Small intestine (tissue), 7 donors: ENCODE results near the gene ZSWIM1. TPM values are rescaled to one million over a fixed set of nuclear protein-coding genes. Genes with fewer than 3 reads are reported as not detected.

Experiments used
- DNase-seq, 2 donors: peaks; one replicate each; pipeline versions ENCODE4 v3.0.0 to v3.0.0-alpha.2; 2013
- FAIRE-seq: peaks from 2 replicates; lab custom pipeline; 2012; peaks lifted over from hg19 to GRCh38; lab: Jason Lieb, UNC
- H3K27ac ChIP-seq, 3 donors: one replicate each; pipeline ENCODE4 v1.5.1; 2013; ENCODE audit warnings: low read length in 2 of 3, mild to moderate bottlenecking in 2 of 3, control low read depth in 1 of 3, inconsistent platforms in 1 of 3, low read depth in 1 of 3, moderate library complexity in 1 of 3
- H3K27me3 ChIP-seq, 3 donors: one replicate each; pipeline ENCODE4 v1.6.1; 2013; ENCODE audit warnings: low read length in 3 of 3, inconsistent platforms in 1 of 3; ENCODE audit not compliant: control insufficient read depth in 3 of 3, insufficient read depth in 3 of 3
- H3K36me3 ChIP-seq, 3 donors: one replicate each; pipeline ENCODE4 v1.6.1; 2013; ENCODE audit warnings: low read length in 3 of 3, inconsistent platforms in 1 of 3, low read depth in 1 of 3, mild to moderate bottlenecking in 1 of 3, moderate library complexity in 1 of 3; ENCODE audit not compliant: control insufficient read depth in 3 of 3, insufficient read depth in 2 of 3
- H3K4me1 ChIP-seq, 3 donors: one replicate each; pipeline ENCODE4 v1.6.1; 2013; ENCODE audit warnings: low read length in 2 of 3, inconsistent platforms in 1 of 3, low read depth in 1 of 3, mild to moderate bottlenecking in 1 of 3, moderate library complexity in 1 of 3; ENCODE audit not compliant: control insufficient read depth in 3 of 3, insufficient read depth in 2 of 3
- H3K4me3 ChIP-seq, 3 donors: one replicate each; pipeline ENCODE4 v1.5.1; 2013; ENCODE audit warnings: low read length in 3 of 3, control low read depth in 1 of 3, inconsistent platforms in 1 of 3, low read depth in 1 of 3, mild to moderate bottlenecking in 1 of 3, moderate library complexity in 1 of 3
- H3K9me3 ChIP-seq, 2 donors: one replicate each; pipeline ENCODE4 v1.6.1; 2013; ENCODE audit warnings: low read depth in 1 of 2, low read length in 1 of 2; ENCODE audit not compliant: control insufficient read depth in 2 of 2, insufficient read depth in 1 of 2
- WGBS, 3 donors: extraction: QIAGEN DNeasy Blood & Tissue Kit; methylation state at CpG; one replicate each; pipeline ENCODE4 v1.1.7; 2013; 5-methylcytosine and 5-hydroxymethylcytosine counted together
- polyA plus RNA-seq, 4 donors: library from polyadenylated mRNA; stranded (reverse) in 3 of 4; unstranded in 1 of 4; fragments of 200-250 nt in 3 of 4; fragments of 120-200 nt in 1 of 4; gene quantifications; one replicate each; pipeline versions ENCODE4 v1.2.1 to v1.2.3, GENCODE V29; 2013
- donor health status: healthy with polysubstance abuse.
- donor health status: control.
- donor health status: control.
- donor health status: Bipolar disorder and iron deficiency.
- donor health status: healthy.

The ZSWIM1 gene
- polyA plus RNA-seq, 4 donors = 2.5 to 17.1 (median 3.6) TPM

GRCh38 chr20:45850238-45850637 lies 30.8 kb upstream of the ZSWIM1 start:
- no peak overlapping the region for H3K4me3 ChIP-seq

GRCh38 chr20:45850926-45851325 lies 30.1 kb upstream of the ZSWIM1 start:
- Histone ChIP-seq H3K4me3 (no peak overlapping the region), H3K9me3 (no peaks in the 10 kb centered on the region), H3K27ac (peak overlapping the region in 1 of 3 donors; percentile 61), H3K27me3 (no peaks in the 10 kb centered on the region), H3K4me1 (peaks cover 4 to 18% (median 6%) of the 10 kb centered on the region in 3 donors), H3K36me3 (peaks cover 3 to 62% (median 5%) of the 10 kb centered on the region in 3 donors)
- DNase-seq = peak; percentile 42 to 58
- 57 to 90% (median 64%) methylated on average over 1 of the region's 1 CpG for WGBS, 3 donors
- no peak for FAIRE-seq

More at GRCh38 chr20:45850238-45850637, 30.8 kb upstream of the ZSWIM1 start:
- Histone ChIP-seq H3K4me1 (peaks cover 0 to 15% (median 3%) of the 10 kb centered on the region in 3 donors), H3K27me3 (no peaks in the 10 kb centered on the region), H3K27ac (peak overlapping the region in 1 of 3 donors; percentile 61), H3K36me3 (peaks cover 5 to 67% (median 6%) of the 10 kb centered on the region in 3 donors), H3K9me3 (no peaks in the 10 kb centered on the region)
- no peak for FAIRE-seq
- 95 to 96% (median 96%) methylated on average over 2 of the region's 2 CpGs for WGBS, 3 donors
- DNase-seq = no peak

- Histone ChIP-seq H3K36me3 (peaks cover 3 to 61% (median 5%) of the 10 kb centered on the region in 3 donors), H3K4me1 (peaks cover 6 to 22% (median 7%) of the 10 kb centered on the region in 3 donors), H3K4me3 (no peak overlapping the region), H3K27ac (peak overlapping the region in 1 of 3 donors; percentile 61), H3K27me3 (no peaks in the 10 kb centered on the region), H3K9me3 (no peaks in the 10 kb centered on the region)
- FAIRE-seq (no peak), DNase-seq (no peak)
Measured at GRCh38 chr20:45851501-45851900, 29.5 kb upstream of the ZSWIM1 start.

GRCh38 chr20:45852326-45852725 lies 28.7 kb upstream of the ZSWIM1 start:
- DNase-seq (no peak), FAIRE-seq (no peak)
- Histone ChIP-seq H3K27ac (no peak overlapping the region), H3K36me3 (peaks cover 3 to 53% (median 5%) of the 10 kb centered on the region in 3 donors), H3K9me3 (no peaks in the 10 kb centered on the region), H3K4me1 (peaks cover 6 to 22% (median 7%) of the 10 kb centered on the region in 3 donors), H3K4me3 (no peak overlapping the region), H3K27me3 (no peaks in the 10 kb centered on the region)
- 97 to 100% (median 97%) methylated on average over 6 of the region's 6 CpGs for WGBS, 3 donors

GRCh38 chr20:45853484-45853883 lies 27.5 kb upstream of the ZSWIM1 start:
- no peak for FAIRE-seq
- H3K27me3 ChIP-seq = no peaks in the 10 kb centered on the region
- H3K4me3 ChIP-seq = no peak overlapping the region
- H3K36me3 ChIP-seq = peaks cover 2 to 44% (median 3%) of the 10 kb centered on the region in 3 donors
- WGBS, 3 donors = 64 to 83% (median 70%) methylated on average over 2 of the region's 2 CpGs
- no peaks in the 10 kb centered on the region for H3K9me3 ChIP-seq
- DNase-seq = no peak
- H3K27ac ChIP-seq = no peak overlapping the region
- peaks cover 6 to 22% (median 7%) of the 10 kb centered on the region in 3 donors for H3K4me1 ChIP-seq

GRCh38 chr20:45857114-45857881 lies 23.7 kb upstream of the ZSWIM1 start, which contains the start of the genes ACOT8 and ZSWIM3:
Gene ACOT8, minus strand, starts transcription at chr20:45857392. Its CDS starts 77 bp downstream, at chr20:45857315.
Gene ZSWIM3, plus strand, starts transcription at chr20:45857614. Its CDS starts 212 bp downstream, at chr20:45857826.
- Histone ChIP-seq H3K4me1 (peaks cover 6 to 24% (median 7%) of the 10 kb centered on the region in 3 donors), H3K36me3 (peaks cover 0 to 24% (median 0%) of the 10 kb centered on the region in 3 donors), H3K9me3 (no peaks in the 10 kb centered on the region), H3K4me3 (peak within 1 kb of the TSS; percentile 87 to 90 (median 90)), H3K27me3 (no peaks in the 10 kb centered on the region), H3K27ac (peak within 1 kb of the TSS; percentile 66 to 94 (median 82))
- WGBS, 3 donors = 0% methylated on average over 34 to 36 of the region's 36 CpGs
- DNase-seq = peak; percentile 100
- no peak for FAIRE-seq

GRCh38 chr20:45857882-45858216 lies 23.2 kb upstream of the ZSWIM1 start:
- Histone ChIP-seq H3K9me3 (no peaks in the 10 kb centered on the region), H3K4me1 (peaks cover 6 to 24% (median 7%) of the 10 kb centered on the region in 3 donors), H3K27me3 (no peaks in the 10 kb centered on the region), H3K4me3 (peak overlapping the region; percentile 87 to 90 (median 90)), H3K27ac (peak overlapping the region; percentile 66 to 94 (median 82)), H3K36me3 (peaks cover 0 to 25% (median 0%) of the 10 kb centered on the region in 3 donors)
- 6 to 11% (median 11%) methylated on average over 13 of the region's 13 CpGs for WGBS, 3 donors
- DNase-seq = no peak
- no peak for FAIRE-seq

- no peak overlapping the region for H3K4me3 ChIP-seq
- H3K9me3 ChIP-seq = no peaks in the 10 kb centered on the region
- H3K27me3 ChIP-seq = no peaks in the 10 kb centered on the region
- FAIRE-seq = no peak
- peaks cover 0 to 13% (median 0%) of the 10 kb centered on the region in 3 donors for H3K36me3 ChIP-seq
- peaks cover 6 to 27% (median 7%) of the 10 kb centered on the region in 3 donors for H3K4me1 ChIP-seq
- WGBS, 3 donors = 79 to 94% (median 94%) methylated on average over 5 of the region's 5 CpGs
- DNase-seq = no peak
- H3K27ac ChIP-seq = no peak overlapping the region
Measured at GRCh38 chr20:45859916-45860315, 21.1 kb upstream of the ZSWIM1 start.
